Measurements from ENCODE around the gene ACVR1B.

The ACVR1B gene

GRCh38 chr12:52043386-52044212 is 92.1 kb downstream of the ACVR1B start:
- DNase-seq (ENCODE audit: low read depth in 2 of 2): no peak

GRCh38 chr12:52044292-52044983 is 92.9 kb downstream of the ACVR1B start:
- DNase-seq (ENCODE audit: low read depth in 2 of 2): no peak

- no peak for DNase-seq (ENCODE audit: low read depth in 2 of 2)
Observed at GRCh38 chr12:52045794-52046199, 94.3 kb downstream of the ACVR1B start.

All from stimulated activated CD4-positive, alpha-beta T cell treated with anti-CD3 and anti-CD28 coated beads, Interleukin-4, amount 100 ng/mL, for 48 hours (primary cell).